HG03571 (cell line): Measurements from ENCODE around the gene FER1L5.
"Not testable (repeated sequence)": the region's sequence is repeated elsewhere in the genome, so short reads cannot be mapped to it uniquely, and the experiment has no call there.

Experiments
- ATAC-seq: cut with Tn5 transposase; IDR thresholded peaks from one replicate; pipeline ENCODE4 v1.9.1; 2021; ENCODE audit not compliant: unreplicated experiment

Gene FER1L5

DNA sequence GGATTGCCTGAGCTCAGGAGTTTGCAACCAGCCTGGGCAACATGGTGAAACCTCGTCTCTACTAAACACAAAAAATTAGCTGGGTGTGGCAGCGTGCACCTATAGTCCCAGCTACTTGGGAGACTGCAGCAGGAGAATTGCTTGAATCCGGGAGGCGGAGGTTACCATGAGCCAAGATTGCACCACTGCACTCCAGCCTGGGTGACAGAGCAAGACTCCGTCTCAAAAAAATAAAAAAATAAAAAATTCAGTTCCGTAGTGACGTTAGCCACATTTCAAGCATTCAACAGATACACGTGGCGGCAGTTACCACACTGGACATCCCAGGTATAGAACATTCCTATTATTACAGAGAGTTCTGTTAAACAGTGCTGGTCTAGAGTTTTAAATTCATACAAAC is 8.9 kb upstream of the FER1L5 start:
- ATAC-seq, result no peak

DNA sequence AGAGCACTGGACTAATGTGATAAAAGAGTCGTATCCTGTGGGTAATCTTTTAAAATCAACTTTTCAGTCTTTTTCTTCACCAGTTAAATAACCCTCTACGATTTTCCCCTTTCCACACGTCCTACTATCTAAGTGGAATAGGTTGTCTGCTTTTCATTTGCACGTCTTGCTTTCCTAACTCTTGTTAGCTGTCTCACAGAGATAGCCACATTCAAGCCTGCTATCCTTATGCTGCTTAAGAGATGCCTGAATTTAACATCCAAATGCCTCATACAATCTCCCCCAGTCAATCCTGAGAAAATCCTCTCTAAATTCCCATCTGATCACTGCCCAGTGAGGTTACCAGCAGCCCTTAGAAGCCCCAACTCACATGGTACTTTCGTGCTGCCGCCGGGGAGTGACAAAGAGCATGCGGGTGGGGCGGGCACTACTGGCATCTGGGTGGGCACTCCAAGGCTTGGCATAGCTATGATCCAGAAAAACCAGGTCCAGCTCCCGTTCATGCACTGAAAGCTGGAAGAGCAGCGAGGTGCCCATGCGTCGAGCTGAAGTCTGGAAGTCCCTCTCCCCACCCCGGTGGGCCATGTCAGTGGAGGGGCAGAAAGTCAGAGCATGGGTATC is 5.9 kb upstream of the FER1L5 start:
- ATAC-seq, result no peak

DNA sequence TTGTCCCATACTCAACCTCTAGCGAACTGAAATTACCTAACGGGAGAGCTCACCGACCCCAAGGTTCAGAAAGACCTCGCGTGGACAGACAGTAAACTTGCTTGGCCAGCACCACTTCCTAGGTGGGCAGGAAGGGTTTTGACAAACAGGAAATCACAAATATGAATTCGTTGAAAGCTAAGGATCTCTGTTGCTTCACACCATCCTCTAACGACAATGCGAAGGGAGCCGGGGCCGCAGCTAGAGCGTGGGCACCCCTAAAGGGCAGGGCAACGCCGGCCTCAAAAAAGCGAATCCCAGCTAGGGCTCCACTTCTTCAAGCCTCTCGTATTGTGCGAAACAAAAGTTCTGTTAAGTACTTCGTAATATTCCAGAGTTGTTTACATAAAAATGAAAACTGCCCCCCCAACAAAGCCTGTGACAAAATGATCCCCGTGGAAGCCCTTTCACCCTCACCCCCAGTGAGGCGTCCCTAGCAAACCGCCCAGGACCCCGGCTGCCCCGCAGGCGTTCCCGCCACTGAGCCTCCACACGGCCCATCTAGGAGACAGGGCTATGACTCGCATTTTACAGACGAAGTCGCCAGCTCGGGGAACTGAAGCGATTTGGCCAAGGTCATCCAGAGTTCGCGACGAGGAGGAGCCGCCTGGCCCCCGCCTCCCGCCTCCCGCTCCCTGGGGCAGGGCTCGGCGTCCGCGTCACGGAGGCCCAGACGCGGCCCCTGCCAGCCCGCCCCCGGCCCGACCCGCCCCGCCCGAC is 5.0 kb upstream of the FER1L5 start:
- ATAC-seq, result peak; percentile 65

DNA sequence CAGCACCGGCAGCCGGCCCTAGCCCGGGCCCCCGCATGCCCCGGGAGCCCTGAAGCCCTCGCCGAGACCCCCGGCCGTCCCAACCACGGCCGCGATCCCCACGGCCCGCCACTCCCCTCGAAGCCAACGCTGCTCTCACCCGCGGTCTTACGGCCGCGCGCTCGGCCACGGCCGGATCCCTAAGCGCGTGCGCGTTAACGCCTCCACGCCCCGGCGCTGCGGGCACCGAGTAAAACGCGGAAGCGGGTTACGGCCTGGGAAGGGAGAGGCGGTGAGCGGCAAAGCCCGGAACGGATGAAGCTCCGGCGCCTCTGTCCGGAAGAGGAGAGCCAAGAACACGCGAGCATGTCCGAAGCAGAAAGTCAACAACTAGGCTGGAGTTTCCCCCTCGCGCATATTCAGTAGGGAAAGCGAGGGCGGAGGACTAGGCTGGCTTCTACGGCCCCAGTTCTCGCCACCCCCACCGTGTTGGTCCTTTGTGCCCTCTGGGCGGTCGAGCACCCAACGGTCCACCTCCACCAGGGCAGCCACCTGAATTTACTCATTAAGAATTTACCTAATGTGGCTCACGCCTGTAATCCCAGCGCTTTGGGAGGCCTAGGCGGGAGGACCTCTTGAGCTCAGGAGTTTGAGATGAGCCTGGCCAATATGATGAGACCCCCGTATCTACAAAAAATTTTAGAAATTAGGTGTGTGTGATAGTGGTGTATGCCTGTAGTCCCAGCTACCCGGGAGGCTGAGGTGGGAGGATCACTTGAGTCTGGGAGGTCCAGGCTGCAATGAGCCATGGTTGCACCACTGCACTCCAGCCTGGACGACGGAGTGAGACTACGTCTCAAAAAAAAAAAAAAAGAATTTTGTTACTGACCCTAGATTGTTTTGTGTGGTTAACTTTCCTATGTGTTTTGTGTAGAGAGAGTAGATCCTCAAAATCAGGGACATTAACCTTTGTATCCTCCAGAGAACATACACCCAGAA is 4.1 kb upstream of the FER1L5 start, which contains the start of gene KANSL3:
TSS of gene KANSL3 (minus strand) at position 169 of the 978 bp plus-strand sequence. CDS start 1,177 bp downstream, outside the sequence.
- peak; percentile 74 for ATAC-seq

DNA sequence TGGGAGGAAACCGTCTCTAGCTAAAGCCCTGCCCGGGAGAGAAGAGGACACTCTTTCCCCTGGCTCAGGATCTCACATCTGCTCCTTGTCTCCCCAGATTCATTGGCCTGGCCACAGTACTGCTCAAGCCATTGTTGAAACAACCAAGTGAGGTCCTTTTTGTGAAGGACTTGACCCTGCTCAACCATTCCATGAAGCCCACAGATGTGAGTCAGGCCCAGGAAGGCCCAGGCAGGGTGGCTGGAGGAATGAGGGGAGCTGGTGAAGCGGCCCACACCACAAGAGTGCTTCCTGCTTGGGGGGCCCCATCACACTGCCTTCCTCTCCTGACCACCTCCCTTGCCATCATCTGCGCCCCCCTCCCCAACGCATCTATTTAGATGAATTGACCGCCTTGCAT is 5.1 kb downstream of the FER1L5 start:
- ATAC-seq, result no peak

DNA sequence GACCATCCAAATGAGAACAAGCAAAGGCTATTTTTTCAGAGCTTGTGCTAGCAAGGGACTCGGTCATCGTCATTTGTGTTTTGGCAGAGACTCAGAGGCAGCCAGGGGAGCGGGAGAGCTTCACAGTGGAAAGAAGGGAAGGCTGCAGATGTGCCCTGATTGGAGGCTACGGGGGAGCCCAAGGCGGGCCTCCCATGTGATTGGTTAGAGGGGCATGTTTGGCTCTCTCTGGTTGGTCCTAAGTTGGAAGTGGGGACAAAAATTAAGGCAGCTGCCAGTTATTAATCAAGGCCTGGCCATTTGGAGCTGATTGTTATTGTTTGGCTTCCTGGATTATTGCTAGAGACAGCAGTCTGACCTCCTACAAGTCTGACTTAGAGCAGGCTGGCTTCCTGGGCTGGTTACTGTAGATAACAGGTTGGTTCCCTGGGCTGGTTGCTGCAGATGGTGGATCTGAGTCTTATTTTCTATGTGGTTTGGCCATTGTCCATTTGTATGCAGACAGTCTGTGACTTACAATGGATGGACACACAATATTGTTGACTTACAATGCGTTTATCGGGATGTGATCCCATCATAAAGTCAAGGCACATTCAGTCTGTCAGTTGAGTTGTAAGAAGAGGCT is 5.9 kb downstream of the FER1L5 start:
- no peak for ATAC-seq

DNA sequence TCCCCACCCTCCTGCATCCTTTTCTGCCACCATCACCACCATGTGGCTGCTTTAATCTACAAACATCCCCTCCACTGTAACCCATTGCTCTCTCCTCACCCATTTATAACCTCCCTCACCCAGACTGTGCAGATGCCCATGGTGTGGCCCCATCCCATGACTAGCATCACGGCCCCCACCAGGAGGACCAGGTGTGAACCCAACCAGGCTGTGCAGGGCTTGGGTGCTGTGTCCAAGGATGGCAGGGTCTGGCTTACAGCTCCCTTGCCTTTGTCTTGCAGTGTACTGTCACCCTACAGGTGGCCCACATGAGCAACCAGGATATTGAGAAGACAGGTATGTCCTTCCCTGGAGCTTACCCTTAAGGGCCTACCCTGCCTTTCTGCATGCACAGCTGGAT is 6.8 kb downstream of the FER1L5 start:
- no peak for ATAC-seq

DNA sequence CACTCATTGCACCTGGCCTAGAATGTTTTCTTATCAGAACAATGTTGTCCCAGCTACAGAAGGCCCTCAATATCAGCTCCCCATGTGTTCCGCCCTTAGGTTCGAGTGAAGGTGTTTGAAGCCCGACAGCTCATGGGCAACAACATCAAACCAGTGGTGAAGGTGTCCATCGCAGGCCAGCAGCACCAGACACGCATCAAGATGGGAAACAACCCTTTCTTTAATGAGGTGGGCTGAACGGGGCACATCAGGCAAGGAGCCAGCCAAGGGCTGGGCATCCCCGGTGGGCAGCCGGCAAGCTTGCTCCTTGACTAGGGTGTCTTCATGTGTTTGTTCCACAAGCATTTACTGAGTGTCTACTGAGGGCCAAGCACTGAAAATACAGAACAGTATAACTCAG is 9.2 kb downstream of the FER1L5 start:
- ATAC-seq, result no peak

DNA sequence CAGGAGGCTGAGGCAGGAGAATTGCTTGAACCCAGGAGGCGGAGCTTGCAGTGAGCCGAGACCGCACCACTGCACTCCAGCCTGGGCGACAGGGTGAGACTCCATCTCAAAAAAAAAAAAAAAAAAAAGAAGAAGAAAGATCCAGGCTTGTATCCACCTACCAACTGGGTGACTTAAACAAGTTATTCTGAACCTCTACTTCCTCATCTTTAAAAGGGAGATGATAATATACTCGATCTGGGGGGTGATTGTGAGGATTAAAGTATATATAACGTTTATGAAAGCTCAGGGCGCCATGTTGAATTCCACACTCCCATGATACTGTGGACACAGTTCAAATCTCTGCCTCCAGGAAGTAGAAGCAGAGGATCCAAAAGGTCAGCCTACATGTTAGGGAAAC is 12.2 kb downstream of the FER1L5 start:
- not testable (repeated sequence) for ATAC-seq

DNA sequence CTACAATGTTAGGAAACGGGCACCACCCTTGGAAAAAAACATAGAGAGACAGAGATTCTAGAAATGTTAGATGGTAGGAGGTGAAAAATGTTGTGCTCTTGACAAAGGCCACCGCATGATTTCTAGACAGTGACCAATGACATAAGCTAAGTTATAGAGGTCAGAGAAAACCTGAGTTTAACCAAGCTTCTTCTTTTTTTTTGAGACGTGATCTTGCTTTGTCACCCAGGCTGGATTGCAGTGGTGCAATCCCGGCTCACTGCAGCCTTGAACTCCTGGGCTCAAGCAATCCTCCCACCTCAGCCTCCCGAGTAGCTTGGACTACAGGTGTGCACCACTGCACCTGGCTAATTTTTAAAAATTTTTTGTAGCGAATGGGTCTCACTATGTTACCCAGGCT is 13.0 kb downstream of the FER1L5 start:
- no peak for ATAC-seq

DNA sequence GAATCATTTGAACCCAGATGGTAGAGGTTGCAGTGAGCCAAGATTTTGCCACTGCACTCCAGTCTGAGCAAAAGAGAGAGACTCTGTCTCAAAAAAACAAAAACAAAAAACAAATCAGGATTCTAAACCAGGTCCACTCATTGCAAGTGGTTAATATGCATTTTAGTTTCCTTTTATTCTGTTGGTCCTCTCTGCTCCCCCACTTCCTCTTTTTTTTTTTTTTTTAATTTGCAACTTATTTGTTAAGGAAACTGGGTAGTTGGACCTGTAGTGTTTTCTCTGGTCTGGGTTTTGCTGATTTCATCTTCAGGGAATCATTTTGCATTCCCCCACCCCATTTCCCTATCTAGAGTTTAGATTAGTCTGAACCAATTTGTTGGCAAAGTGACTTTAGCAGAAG is 14.0 kb downstream of the FER1L5 start:
- ATAC-seq, result no peak

DNA sequence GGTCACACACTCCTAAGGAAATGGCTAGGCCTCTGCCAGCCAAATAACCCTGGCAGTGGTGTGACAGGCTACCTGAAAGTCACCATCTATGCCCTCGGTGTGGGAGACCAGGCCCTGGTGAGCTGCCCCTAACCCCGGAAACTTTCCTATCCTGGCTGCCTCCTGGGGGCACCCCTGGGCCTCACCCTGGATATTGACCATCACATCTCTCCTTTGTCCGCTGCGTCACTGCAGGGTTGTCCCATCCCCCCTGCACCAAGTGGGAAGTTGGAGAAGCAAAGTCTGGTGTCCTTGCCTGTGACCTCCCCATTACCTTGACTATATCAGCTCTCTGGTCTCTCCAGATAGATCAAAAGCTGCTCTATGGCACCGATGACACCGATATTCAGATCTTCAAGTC is 18.8 kb downstream of the FER1L5 start:
- no peak for ATAC-seq

DNA sequence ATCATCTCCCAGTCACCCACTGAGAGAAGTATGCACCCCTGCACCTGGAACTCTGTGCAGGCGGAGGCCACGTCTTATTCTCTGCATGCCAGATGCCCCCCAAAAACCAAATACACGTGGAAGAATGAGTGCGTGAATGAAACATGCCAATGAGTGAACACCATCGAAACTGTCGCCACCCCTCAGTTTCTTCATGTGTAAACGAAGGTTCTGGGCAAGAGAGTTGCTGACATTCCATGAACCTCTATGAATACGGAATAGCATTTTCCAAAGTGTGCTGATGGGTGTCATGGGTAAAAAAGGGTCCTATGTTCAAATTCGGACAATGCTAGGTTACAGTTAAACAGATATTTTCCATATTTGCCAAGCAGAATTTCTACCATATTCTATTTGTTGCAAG is 19.8 kb downstream of the FER1L5 start:
- ATAC-seq, result no peak

DNA sequence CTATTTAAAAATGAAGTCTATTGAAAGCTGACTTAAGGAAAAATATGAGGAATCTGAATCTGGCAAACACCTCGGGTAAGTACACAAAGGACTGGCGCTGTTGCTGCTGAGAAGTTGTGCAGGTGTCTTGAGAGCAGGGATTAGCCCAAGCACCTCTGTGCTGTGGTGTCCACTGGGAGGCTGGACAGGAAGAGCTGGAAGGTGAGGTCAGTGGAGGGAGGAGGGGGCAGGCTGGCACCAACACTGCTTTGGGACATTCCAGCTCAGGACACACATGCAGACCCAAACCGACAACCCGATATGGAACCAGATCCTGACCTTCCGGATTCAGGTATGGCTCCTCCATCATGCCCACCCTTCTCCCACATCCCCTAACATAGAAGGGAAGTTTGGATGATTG is 20.6 kb downstream of the FER1L5 start:
- ATAC-seq, result no peak

DNA sequence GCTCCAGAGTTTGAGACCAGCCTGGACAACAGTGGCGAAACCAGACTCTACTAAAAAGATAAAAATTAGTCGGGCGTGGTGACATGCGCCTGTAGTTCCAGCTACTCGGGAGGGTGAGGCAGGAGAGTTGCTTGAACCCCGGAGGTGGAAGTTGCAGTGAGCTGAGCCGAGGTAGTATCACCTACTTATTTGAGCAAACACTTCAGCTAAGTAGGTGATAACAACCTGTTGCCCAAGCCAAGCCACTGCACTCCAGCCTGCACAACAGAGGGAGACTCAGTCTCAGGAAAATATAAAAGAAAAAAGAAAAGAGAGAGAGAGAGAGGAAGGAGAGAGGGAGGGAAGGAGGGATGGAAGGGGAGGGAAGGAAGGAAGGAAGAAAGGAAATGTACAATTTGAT is 21.3 kb downstream of the FER1L5 start:
- ATAC-seq, result no peak

DNA sequence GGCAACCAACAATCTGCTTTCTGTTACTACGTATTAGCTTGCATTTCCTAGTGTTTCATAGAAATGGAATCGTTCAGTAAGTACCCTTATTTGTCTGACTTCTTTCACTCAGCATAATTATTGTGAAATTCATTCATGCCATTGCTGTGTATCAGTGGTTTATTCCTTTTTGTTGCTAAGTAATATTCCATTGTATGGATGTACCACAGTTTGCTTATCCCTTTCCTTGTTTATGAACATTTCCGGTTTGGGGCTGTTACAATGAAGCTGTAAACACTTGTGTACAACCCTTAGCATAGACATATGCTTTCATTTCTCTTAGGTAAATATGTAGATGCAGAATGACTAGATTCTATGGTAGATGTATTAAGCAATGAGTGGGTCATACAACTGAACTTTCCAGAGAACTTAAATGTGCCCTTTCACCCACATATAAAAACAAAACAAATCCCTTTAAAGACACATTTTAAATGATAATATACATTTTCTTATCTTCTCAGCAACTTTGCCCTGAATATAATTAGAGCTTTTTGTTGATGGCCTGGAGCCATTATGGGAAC is 21.9 kb downstream of the FER1L5 start:
- ATAC-seq, result no peak

DNA sequence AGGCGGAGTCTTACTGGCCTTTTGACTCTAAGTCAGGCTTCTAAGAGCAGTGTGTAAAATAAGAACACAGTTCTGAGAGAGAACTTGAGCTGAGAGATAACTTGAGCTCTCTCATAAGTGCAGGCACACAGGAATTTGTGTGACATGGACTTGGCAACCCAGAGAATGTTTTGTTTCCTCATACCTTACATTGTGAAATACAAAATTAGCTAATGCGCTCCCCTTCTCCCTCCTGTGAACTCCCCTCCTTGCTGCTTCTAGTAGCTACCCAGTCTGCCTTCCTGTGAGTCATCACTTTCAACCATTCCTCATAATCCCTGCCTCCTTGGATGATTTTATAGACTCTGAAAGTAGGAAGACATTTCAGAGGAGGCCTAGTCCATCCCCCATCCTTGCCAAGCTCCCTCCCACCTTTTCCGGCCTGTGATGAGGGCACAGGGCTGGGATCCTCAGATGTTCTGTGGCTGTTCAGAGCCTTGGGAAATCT is 22.6 kb downstream of the FER1L5 start:
- ATAC-seq, result no peak

DNA sequence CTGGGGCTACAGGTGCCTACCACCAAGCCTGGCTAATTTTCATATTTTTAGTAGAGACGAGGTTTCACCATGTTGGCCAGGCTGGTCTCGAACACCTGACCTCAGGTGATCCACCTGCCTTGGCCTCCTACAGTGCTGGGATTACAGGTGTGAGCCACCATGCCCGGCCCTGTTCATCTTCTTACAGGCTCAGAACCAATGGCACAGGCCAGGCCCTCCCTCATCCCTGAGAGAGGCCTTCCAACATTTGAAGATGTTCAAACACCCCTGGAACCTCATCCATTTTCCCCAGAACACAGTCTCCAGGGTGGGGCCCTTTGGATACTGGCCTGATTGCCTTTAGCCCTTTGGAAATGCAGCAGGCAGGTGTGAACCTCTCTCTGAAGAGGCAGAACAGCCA is 23.2 kb downstream of the FER1L5 start:
- ATAC-seq, result not testable (repeated sequence)

DNA sequence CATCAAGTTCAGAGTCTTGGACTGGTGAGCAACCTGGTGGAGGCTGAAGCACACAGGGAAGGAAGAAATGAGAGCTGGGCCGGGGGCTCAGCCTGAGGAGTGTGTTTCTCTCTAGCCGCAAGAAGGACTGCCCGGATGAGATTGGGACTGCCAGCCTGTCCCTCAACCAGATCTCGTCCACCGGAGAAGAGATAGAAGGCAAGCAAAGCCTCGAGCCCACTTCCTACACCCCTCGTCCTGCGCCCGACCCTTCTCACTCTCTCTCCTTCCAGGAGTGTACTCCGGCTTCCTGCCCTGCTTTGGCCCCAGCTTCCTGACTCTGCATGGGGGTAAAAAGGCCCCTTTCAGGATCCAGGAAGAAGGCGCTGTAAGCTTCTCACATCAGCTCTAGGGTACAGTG is 26.2 kb downstream of the FER1L5 start:
- no peak for ATAC-seq

DNA sequence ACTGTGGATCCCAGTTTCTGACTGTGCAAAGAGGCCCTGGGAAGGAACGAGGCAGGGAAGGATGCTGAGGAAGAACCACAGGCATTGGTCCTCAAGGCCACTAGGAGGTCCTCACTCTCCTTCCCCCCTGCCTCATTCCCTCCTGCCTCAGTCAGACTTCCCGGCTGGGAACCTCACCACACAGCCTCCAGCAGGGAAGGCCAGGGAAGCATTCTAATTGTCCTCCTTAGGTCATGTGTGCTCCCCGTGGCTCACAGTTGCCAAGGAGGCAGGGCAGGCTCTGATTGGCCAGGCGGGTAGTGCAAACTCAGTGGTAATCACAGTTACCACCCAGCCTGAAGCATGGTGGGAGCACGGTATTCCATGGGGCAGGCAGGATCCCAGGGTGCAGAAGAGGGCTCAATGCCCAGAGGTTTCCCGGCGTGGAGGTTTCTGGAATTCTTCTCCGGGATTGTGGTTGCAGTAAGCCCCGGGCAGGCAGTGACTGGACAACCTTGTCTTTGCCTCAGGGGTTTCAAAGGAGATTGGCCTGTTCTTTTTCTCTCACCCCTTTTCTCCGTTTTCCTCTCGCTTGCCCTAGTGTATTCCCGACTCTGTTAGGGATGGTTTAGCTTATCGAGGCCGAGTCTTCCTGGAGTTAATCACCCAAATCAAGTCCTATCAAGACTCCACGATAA is 27.1 kb downstream of the FER1L5 start:
- no peak for ATAC-seq
